Smooth muscle cell (in vitro differentiated cells): ENCODE results near the gene GALNT8. TPM values are rescaled to one million over a fixed set of nuclear protein-coding genes. Genes with fewer than 3 reads are reported as not detected.

ENCODE experiments used
- DNase-seq: peaks from one replicate; lab custom pipeline; 2025; ENCODE audit not compliant: unreplicated experiment; lab: John Stamatoyannopoulos, UW
- H2AFZ ChIP-seq: fragments of 200-600 bp; sonication (generic); 2 replicates; pipeline ENCODE4 v1.6.0; 2016; ENCODE audit warnings: antibody characterized with exemption, low read depth, mild to moderate bottlenecking
- H3F3A ChIP-seq: fragments of 200-600 bp; sonication (generic); 2 replicates; pipeline ENCODE4 v1.6.0; 2017; ENCODE audit warnings: antibody characterized with exemption, low read depth
- H3K27ac ChIP-seq: fragments of 200-600 bp; sonication (generic); 2 replicates; pipeline ENCODE4 v1.5.1; 2016; ENCODE audit warnings: low read depth, mild to moderate bottlenecking
- H3K27me3 ChIP-seq: fragments of 200-600 bp; sonication (generic); 2 replicates; pipeline ENCODE4 v1.6.1; 2016; ENCODE audit warnings: low read depth, mild to moderate bottlenecking
- H3K36me3 ChIP-seq: fragments of 200-600 bp; sonication (generic); 2 replicates; pipeline ENCODE4 v1.5.1; 2016; ENCODE audit warnings: low read depth
- H3K4me1 ChIP-seq: fragments of 200-600 bp; sonication (generic); 2 replicates; pipeline ENCODE4 v1.5.1; 2016; ENCODE audit warnings: low read depth
- H3K4me2 ChIP-seq: fragments of 200-600 bp; sonication (generic); 2 replicates; pipeline ENCODE4 v1.6.0; 2016; ENCODE audit warnings: mild to moderate bottlenecking
- H3K4me3 ChIP-seq: fragments of 200-600 bp; sonication (generic); 2 replicates; pipeline ENCODE4 v1.5.1; 2016; ENCODE audit warnings: mild to moderate bottlenecking
- H3K79me2 ChIP-seq: fragments of 200-600 bp; sonication (generic); 2 replicates; pipeline ENCODE4 v1.6.0; 2016; ENCODE audit warnings: low read depth, mild to moderate bottlenecking
- H3K9ac ChIP-seq: fragments of 200-600 bp; sonication (generic); 2 replicates; pipeline ENCODE4 v1.6.0; 2016; ENCODE audit warnings: low read depth
- H3K9me3 ChIP-seq: fragments of 200-600 bp; sonication (generic); replicated peaks from 2 replicates; pipeline ENCODE4 v1.5.1; 2016; ENCODE audit warnings: low read depth
- H4K20me1 ChIP-seq: fragments of 200-600 bp; sonication (generic); 2 replicates; pipeline ENCODE4 v1.6.0; 2016; ENCODE audit warnings: low read depth
- WGBS: methylation state at CpG from one replicate; pipeline ENCODE4 v1.1.7; 2016; ENCODE audit warnings: low lambda C conversion rate; 5-methylcytosine and 5-hydroxymethylcytosine counted together
- polyA plus RNA-seq: library from polyadenylated mRNA; unstranded; fragments of >200 nt; fragmentation: Nextera tagmentation; extraction: Ambion mirVana; gene quantifications from 2 replicates; pipeline ENCODE4 v1.2.1, GENCODE V29; 2016
- total RNA-seq: library from RNA; depleted of rRNA; stranded (reverse); fragments of >200 nt; gene quantifications from 2 replicates; pipeline ENCODE4 v1.2.3, GENCODE V29; 2014
- TF ChIP-seq, protein P1 (sequence below): fragments of 200-600 bp; sonication (generic); IDR thresholded peaks from 2 replicates; pipeline ENCODE4 v1.5.1; 2017; ENCODE audit warnings: borderline replicate concordance, mild to moderate bottlenecking, antibody characterized with exemption; ENCODE audit not compliant: insufficient read depth, poor library complexity, severe bottlenecking

Gene GALNT8
- total and polyA plus RNA-seq, 2 experiments from 2014 or later: 2.7 to 4.1 TPM

DNA sequence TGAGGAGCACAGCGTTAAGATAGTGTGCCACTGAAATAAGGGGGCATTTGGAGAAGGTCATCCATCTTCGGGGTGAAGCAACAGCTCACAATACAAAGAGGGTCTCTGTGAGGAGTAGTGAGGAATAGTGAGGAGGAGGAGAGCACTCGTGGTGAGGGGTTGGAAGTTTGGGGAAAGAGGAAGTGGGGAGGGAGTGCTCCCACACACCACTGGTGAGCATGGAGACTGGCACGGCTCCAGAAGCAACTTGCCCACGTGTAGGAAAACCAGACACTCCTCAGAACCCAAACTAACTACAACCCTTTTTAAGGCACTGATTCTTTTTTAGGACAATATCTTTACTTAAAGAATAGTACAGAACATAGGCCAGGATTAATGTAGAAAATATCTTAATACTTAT is 48.9 kb downstream of the GALNT8 start:
- H3K27ac ChIP-seq: no peak overlapping the region
- no peaks in the 10 kb centered on the region for H3K27me3 ChIP-seq
- H3K4me3 ChIP-seq: no peak overlapping the region
- TF ChIP-seq, protein P1, sequence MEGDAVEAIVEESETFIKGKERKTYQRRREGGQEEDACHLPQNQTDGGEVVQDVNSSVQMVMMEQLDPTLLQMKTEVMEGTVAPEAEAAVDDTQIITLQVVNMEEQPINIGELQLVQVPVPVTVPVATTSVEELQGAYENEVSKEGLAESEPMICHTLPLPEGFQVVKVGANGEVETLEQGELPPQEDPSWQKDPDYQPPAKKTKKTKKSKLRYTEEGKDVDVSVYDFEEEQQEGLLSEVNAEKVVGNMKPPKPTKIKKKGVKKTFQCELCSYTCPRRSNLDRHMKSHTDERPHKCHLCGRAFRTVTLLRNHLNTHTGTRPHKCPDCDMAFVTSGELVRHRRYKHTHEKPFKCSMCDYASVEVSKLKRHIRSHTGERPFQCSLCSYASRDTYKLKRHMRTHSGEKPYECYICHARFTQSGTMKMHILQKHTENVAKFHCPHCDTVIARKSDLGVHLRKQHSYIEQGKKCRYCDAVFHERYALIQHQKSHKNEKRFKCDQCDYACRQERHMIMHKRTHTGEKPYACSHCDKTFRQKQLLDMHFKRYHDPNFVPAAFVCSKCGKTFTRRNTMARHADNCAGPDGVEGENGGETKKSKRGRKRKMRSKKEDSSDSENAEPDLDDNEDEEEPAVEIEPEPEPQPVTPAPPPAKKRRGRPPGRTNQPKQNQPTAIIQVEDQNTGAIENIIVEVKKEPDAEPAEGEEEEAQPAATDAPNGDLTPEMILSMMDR: no peak
- no peak for DNase-seq
- H3K9ac ChIP-seq: no peak overlapping the region
- H3K4me1 ChIP-seq: no peaks in the 10 kb centered on the region
- no peaks in the 10 kb centered on the region for H4K20me1 ChIP-seq
- H3K79me2 ChIP-seq: no peaks in the 10 kb centered on the region
- no peaks in the 10 kb centered on the region for H3K9me3 ChIP-seq
- 79% methylated on average over 5 of the region's 5 CpGs for WGBS
- H3F3A ChIP-seq: no peaks in the 10 kb centered on the region
- H3K4me2 ChIP-seq: no peak overlapping the region
- no peak overlapping the region for H2AFZ ChIP-seq
- no peaks in the 10 kb centered on the region for H3K36me3 ChIP-seq

DNA sequence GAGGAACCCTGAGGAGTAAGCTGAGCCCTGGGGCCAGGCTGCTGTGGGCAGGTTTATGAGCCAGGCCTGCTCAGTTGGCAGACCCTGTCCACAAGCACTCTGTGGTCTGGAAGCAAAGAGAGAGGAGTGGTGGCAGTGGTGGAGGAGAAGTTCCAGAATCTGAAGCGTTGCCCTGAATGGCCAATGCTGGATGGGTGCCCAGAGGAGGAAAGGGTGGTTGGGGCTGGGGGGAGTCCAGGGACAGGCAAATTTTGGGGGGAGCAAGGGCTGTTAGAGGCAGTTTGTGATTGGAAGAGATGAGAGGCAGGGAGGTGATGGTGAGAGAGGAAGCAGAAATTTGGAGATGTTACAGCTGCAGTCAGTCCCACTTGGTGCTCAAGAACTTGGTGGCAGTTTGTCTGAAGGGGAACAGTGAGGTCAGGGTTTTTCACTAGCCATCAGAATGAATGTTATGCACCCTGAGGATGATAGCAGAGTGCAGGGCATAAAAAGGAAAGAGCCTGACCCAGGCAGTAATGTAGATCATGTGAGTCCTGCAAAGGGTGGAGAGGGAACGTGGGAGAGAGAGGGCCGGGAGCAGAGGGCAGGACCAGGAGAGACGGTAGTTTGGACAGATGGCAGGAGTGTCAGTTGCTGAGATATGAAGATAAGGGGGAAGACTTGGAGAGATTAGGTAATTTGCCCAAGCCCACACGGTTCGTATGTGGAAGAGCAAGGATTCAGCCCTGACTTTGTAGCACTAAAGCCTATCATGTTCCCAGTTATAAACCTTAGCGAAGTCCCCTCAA is 51.2 kb downstream of the GALNT8 start:
- 88% methylated on average over 7 of the region's 7 CpGs for WGBS
- H4K20me1 ChIP-seq: no peaks in the 10 kb centered on the region

GRCh38 chr12:4771960-4772566 is 51.9 kb downstream of the GALNT8 start:
- no peak overlapping the region for H2AFZ ChIP-seq
- no peaks in the 10 kb centered on the region for H3K9me3 ChIP-seq
- H3K4me2 ChIP-seq: no peak overlapping the region
- no peak overlapping the region for H3K27ac ChIP-seq
- DNase-seq: no peak
- no peaks in the 10 kb centered on the region for H3K36me3 ChIP-seq
- 79% methylated on average over 11 of the region's 11 CpGs for WGBS
- no peaks in the 10 kb centered on the region for H3K4me1 ChIP-seq
- H3K4me3 ChIP-seq: no peak overlapping the region
- H3K9ac ChIP-seq: no peak overlapping the region
- TF ChIP-seq, protein P1: no peak
- no peaks in the 10 kb centered on the region for H3K27me3 ChIP-seq
- H3F3A ChIP-seq: no peaks in the 10 kb centered on the region
- H3K79me2 ChIP-seq: no peaks in the 10 kb centered on the region
- no peaks in the 10 kb centered on the region for H4K20me1 ChIP-seq

More for the DNA sequence above, 51.2 kb downstream of the GALNT8 start:
- no peak overlapping the region for H3K4me3 ChIP-seq
- DNase-seq: no peak
- no peak overlapping the region for H3K27ac ChIP-seq
- no peaks in the 10 kb centered on the region for H3K4me1 ChIP-seq
- no peak overlapping the region for H2AFZ ChIP-seq
- no peak overlapping the region for H3K9ac ChIP-seq
- H3K4me2 ChIP-seq: no peak overlapping the region
- TF ChIP-seq, protein P1: no peak
- no peaks in the 10 kb centered on the region for H3K36me3 ChIP-seq
- H3K79me2 ChIP-seq: no peaks in the 10 kb centered on the region
- no peaks in the 10 kb centered on the region for H3K9me3 ChIP-seq
- H3F3A ChIP-seq: no peaks in the 10 kb centered on the region
- no peaks in the 10 kb centered on the region for H3K27me3 ChIP-seq

DNA sequence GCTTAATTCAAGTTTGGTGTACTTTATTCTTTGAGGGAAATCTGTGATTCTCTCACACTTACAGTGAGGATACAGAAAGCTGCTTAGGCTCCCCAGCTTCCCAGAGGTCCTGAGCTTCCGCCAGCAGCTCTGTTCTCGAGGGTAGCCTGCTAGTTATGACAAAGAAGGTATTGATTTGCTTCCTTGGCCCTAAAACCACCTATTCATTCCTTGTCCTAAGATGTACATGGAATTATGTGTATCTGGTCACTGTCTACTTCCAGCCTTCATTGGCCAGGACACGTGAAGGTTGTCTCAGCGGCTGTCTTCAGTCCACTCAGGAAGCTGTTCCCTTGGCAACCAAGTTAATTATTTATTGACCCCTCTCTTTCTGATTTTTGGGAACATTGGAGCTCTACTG is 55.7 kb downstream of the GALNT8 start:
- Histone ChIP-seq H3K36me3 (no peaks in the 10 kb centered on the region), H3K9ac (no peak overlapping the region), H3K9me3 (no peaks in the 10 kb centered on the region), H3K4me3 (no peak overlapping the region), H3K4me2 (no peak overlapping the region), H3K27ac (no peak overlapping the region), H4K20me1 (no peaks in the 10 kb centered on the region), H2AFZ (no peak overlapping the region), H3K27me3 (no peaks in the 10 kb centered on the region), H3K4me1 (no peaks in the 10 kb centered on the region), H3K79me2 (no peaks in the 10 kb centered on the region), H3F3A (no peaks in the 10 kb centered on the region)
- WGBS: 89% methylated on average over 4 of the region's 4 CpGs
- TF ChIP-seq, protein P1: no peak
- DNase-seq: no peak
